Tibial artery (tissue), 4 donors: ENCODE data around the gene MTMR2.

Source experiments
- DNase-seq, 2 donors: peaks; one replicate each; pipeline ENCODE4 v3.0.0-alpha.2; 2019
- H3K27ac ChIP-seq, 2 donors: fragments of 200-600 bp; sonication (generic) in 1 of 2; 1 replicate in 1 of 2; 2 replicates in 1 of 2; pipeline ENCODE4 v1.5.1; 2018 to 2019; ENCODE audit warnings: mild to moderate bottlenecking in 1 of 2
- H3K27me3 ChIP-seq, 2 donors: fragments of 200-600 bp; sonication (generic) in 1 of 2; one replicate each; pipeline versions ENCODE4 v1.5.1 to v1.6.0; 2016 to 2019
- H3K36me3 ChIP-seq, 3 donors: fragments of 200-600 bp; sonication (generic) in 2 of 3; one replicate each; pipeline ENCODE4 v1.5.1; 2016 to 2019; ENCODE audit warnings: mild to moderate bottlenecking in 2 of 3
- H3K4me1 ChIP-seq, 4 donors: fragments of 200-600 bp; sonication (generic) in 2 of 4; 1 replicate in 3 of 4; 2 replicates in 1 of 4; pipeline ENCODE4 v1.5.1; 2016 to 2019
- H3K4me3 ChIP-seq, 2 donors: fragments of 200-600 bp; sonication (generic) in 1 of 2; 1 replicate in 1 of 2; 2 replicates in 1 of 2; pipeline ENCODE4 v1.5.1; 2018 to 2019; ENCODE audit warnings: mild to moderate bottlenecking in 2 of 2
- H3K9me3 ChIP-seq, 3 donors: fragments of 200-600 bp; sonication (generic) in 1 of 3; one replicate each; pipeline ENCODE4 v1.5.1; 2016 to 2019
- intact Hi-C: fragments of 100-400 bp; cut with DNase I; formaldehyde crosslinking; loops from one replicate; pipeline ENCODE4 v1.15.0; 2023; ENCODE audit warnings: low total_unique reads
- TF ChIP-seq, protein P1 (sequence below), 2 experiments: fragments of 200-600 bp in 1 of 2; fragments of 450-650 bp in 1 of 2; IDR thresholded peaks; one replicate each; pipeline ENCODE4 v1.5.1; 2017 to 2019; ENCODE audit warnings: antibody characterized with exemption in 2 of 2, mild to moderate bottlenecking in 1 of 2, moderate library complexity in 1 of 2

Gene MTMR2

DNA sequence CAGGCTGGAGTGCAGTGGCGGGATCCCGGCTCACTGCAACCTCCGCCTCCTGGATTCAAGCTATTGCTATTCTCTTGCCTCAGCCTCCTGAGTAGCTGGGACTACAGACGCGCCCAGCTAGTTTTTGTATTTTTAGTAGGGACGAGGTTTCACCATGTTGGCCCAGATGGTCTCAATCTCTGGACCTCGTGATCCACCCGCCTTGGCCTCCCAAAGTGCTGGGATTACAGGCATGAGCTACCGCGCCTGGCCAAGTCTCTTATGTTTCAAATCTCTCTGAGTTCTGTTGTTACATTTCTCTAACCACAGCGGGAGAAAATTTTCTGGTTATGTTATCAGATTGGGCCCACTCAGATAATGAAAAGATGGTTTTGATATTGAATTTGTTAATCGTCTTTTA lies 123.5 kb downstream of the MTMR2 start:
- Histone ChIP-seq H3K4me3 (no peak overlapping the region), H3K9me3 (no peaks in the 10 kb centered on the region), H3K27ac (no peak overlapping the region), H3K36me3 (peaks cover 10 to 14% (median 13%) of the 10 kb centered on the region in 3 donors), H3K27me3 (no peaks in the 10 kb centered on the region), H3K4me1 (peaks cover 0 to 5% (median 0%) of the 10 kb centered on the region in 4 donors)
- intact Hi-C loops: no loop called here
- no peak for DNase-seq
- TF ChIP-seq, protein P1, sequence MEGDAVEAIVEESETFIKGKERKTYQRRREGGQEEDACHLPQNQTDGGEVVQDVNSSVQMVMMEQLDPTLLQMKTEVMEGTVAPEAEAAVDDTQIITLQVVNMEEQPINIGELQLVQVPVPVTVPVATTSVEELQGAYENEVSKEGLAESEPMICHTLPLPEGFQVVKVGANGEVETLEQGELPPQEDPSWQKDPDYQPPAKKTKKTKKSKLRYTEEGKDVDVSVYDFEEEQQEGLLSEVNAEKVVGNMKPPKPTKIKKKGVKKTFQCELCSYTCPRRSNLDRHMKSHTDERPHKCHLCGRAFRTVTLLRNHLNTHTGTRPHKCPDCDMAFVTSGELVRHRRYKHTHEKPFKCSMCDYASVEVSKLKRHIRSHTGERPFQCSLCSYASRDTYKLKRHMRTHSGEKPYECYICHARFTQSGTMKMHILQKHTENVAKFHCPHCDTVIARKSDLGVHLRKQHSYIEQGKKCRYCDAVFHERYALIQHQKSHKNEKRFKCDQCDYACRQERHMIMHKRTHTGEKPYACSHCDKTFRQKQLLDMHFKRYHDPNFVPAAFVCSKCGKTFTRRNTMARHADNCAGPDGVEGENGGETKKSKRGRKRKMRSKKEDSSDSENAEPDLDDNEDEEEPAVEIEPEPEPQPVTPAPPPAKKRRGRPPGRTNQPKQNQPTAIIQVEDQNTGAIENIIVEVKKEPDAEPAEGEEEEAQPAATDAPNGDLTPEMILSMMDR (IDR thresholded peaks at IDR 0.05): no peak

DNA sequence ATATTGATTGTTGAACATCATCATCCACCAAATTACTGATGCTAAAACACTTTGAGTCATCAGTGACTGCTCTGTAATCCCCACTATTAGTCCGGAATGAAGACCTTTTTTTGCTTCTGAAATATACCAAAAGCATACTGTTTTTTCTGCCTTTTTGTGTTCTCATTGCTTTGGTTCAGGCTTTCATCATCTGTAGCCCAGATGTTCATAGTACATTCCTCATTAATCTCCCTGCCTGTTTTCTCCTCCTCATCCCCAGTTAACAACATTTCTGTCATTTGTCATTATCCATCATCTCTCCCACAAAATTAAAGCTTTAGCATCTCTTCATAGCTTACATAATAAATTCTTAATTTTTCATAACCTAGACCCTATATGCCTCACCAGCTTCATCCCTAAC lies 124.4 kb downstream of the MTMR2 start:
- Histone ChIP-seq H3K27ac (no peak overlapping the region), H3K36me3 (peaks cover 10 to 14% (median 13%) of the 10 kb centered on the region in 3 donors), H3K4me1 (peaks cover 0 to 5% (median 0%) of the 10 kb centered on the region in 4 donors), H3K4me3 (no peak overlapping the region), H3K27me3 (no peaks in the 10 kb centered on the region), H3K9me3 (no peaks in the 10 kb centered on the region)
- intact Hi-C loops: no loop called here
- TF ChIP-seq, protein P1 (IDR thresholded peaks at IDR 0.05): no peak
- no peak for DNase-seq

DNA sequence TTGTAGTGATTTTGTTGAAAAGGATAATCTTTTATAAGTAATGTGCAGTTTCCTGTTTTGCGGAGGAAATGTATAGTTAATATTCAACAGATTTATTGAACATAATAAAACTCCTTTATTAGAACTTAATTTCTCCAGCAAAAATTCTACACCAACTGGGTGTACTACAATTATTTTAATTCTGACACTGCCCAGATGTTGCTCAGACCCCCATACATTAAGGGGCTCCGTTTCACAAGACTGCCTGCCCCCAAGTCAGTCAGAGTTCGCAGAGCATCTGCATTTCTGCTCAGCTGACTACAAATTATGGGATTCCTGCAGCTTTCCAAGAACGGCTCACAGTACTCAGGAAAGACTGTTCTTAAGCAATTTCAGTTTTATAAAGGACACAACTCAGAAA lies 127.4 kb downstream of the MTMR2 start:
- Histone ChIP-seq H3K4me1 (peaks cover 0 to 8% (median 4%) of the 10 kb centered on the region in 4 donors), H3K27ac (no peak overlapping the region), H3K9me3 (no peaks in the 10 kb centered on the region), H3K27me3 (no peaks in the 10 kb centered on the region), H3K4me3 (no peak overlapping the region), H3K36me3 (peaks cover 10 to 14% (median 13%) of the 10 kb centered on the region in 3 donors)
- TF ChIP-seq, protein P1 (IDR thresholded peaks at IDR 0.05): no peak
- intact Hi-C loops: no loop called here
- no peak for DNase-seq

DNA sequence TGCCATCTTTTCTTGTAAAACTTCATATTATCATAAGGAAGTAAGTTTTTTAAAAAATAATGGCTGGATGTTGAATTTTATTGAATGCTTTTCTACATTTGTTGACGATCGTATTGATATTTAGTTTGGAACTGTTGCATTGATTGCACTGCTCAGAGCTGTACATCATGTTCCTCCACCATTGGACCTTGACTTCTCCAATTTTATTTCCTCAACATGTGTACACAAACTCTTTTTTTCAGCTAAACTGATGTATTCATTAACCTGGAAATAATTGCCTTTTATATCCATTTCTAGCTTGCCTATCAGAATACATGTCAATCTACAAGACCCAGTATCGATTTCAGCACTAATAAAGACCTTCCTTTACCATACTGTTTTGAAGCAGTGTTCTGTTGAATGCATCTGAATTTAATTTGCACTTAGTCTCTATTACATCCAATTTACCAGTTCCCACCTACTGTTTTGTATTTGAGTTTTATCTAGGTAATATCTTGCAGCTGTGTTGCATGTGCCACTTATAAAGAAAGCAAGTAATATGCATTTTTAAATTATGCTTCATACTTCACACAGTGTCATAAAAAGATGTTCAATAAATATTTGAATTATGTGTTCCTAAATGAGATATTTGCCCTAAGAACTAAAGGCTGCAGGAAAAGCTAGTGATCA lies 128.1 kb downstream of the MTMR2 start:
- H3K36me3 ChIP-seq: peaks cover 10 to 14% (median 10%) of the 10 kb centered on the region in 3 donors
- DNase-seq: no peak
- TF ChIP-seq, protein P1 (IDR thresholded peaks at IDR 0.05): no peak
- H3K9me3 ChIP-seq: no peaks in the 10 kb centered on the region
- H3K4me1 ChIP-seq: peaks cover 0 to 11% (median 8%) of the 10 kb centered on the region in 4 donors
- H3K27ac ChIP-seq: no peak overlapping the region
- intact Hi-C loops: no loop called here
- H3K4me3 ChIP-seq: no peak overlapping the region
- H3K27me3 ChIP-seq: no peaks in the 10 kb centered on the region

DNA sequence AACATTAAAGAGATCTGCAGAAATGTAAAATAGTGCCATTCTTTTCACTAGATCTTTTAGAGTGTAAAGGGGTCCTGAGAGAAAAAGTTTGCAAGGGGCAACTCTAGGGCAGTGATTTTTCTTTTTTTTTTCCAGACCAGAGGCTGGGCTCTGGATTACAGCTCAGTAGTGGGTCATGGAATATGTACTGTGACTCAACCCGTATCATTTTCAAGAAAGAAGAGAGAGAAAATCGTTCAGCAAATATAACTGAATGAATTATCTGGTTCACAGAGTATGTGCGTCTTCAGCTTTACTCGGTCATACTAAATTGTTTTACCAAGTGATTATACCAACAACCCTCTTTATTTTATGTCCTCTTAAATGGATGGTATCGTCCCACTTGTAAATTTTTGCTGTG lies 129.8 kb downstream of the MTMR2 start:
- Histone ChIP-seq H3K9me3 (no peaks in the 10 kb centered on the region), H3K27ac (no peak overlapping the region), H3K36me3 (no peaks in the 10 kb centered on the region), H3K4me3 (no peak overlapping the region), H3K4me1 (peaks cover 0 to 11% (median 8%) of the 10 kb centered on the region in 4 donors), H3K27me3 (no peaks in the 10 kb centered on the region)
- TF ChIP-seq, protein P1 (IDR thresholded peaks at IDR 0.05): no peak
- intact Hi-C loops: no loop called here
- DNase-seq: no peak
